Panc1 (cell line): ENCODE data around the gene ASIC1. TPM values are rescaled to one million over a fixed set of nuclear protein-coding genes. Genes with fewer than 3 reads are reported as not detected.

ENCODE experiments used
- ATAC-seq: fragments of 200-7000 bp; cut with Tn5 transposase; 2 replicates; pipeline ENCODE4 v1.9.1; 2020; ENCODE audit warnings: mild to moderate bottlenecking, moderate library complexity
- BruUV-seq: library from RNA; stranded (reverse); fragments of 400-500 nt; replicated peaks from 2 replicates; lab custom pipeline; 2021; lab: Mats Ljungman, UMichigan
- CTCF ChIA-PET: fragments of 300-600 bp; sonication (Branson Sonifier 250); formaldehyde crosslinking; loops from one replicate; lab custom pipeline; 2022; ENCODE audit warnings: antibody characterized with exemption; lab: Charles Lee
- POLR2A ChIA-PET: fragments of 300-600 bp; sonication (Branson Sonifier 250); formaldehyde crosslinking; loops from one replicate; lab custom pipeline; 2022; ENCODE audit warnings: antibody characterized with exemption; lab: Charles Lee
- DNase-seq: peaks from one replicate; pipeline ENCODE4 v3.0.0-alpha.2; 2010; ENCODE audit warnings: low read depth, low spot score
- H3K27ac ChIP-seq: 2 replicates; pipeline ENCODE4 v1.5.1; 2011; ENCODE audit warnings: mild to moderate bottlenecking, low read length, inconsistent platforms
- H3K27me3 ChIP-seq: fragments of 200-500 bp; sonication (Bioruptor generic); 2 replicates; pipeline ENCODE4 v1.6.0; 2014; ENCODE audit warnings: low read length, inconsistent platforms; ENCODE audit not compliant: control insufficient read depth, insufficient read depth
- H3K36me3 ChIP-seq: fragments of 200-500 bp; sonication (Bioruptor generic); 2 replicates; pipeline ENCODE4 v1.5.1; 2014; ENCODE audit warnings: inconsistent platforms, mild to moderate bottlenecking, low read length, moderate library complexity; ENCODE audit not compliant: control insufficient read depth, insufficient read depth
- H3K4me1 ChIP-seq: 2 replicates; pipeline ENCODE4 v1.5.1; 2011; ENCODE audit warnings: inconsistent platforms, mild to moderate bottlenecking, low read length, moderate library complexity; ENCODE audit not compliant: control insufficient read depth, insufficient read depth
- H3K4me3 ChIP-seq, 2 experiments: 2 replicates each; pipeline ENCODE4 v1.5.1; 2011 to 2012; ENCODE audit warnings: low read depth in 2 of 2, low read length in 2 of 2, mild to moderate bottlenecking in 2 of 2, inconsistent platforms in 1 of 2, moderate library complexity in 1 of 2
- H3K9me3 ChIP-seq: fragments of 200-500 bp; sonication (Bioruptor generic); 2 replicates; pipeline ENCODE4 v1.5.1; 2014; ENCODE audit warnings: low read depth, mild to moderate bottlenecking, inconsistent platforms, low read length, moderate library complexity; ENCODE audit not compliant: control insufficient read depth, insufficient read depth
- POLR2AphosphoS5 ChIP-seq: IDR thresholded peaks from 2 replicates; pipeline ENCODE4 v1.6.1; 2012; ENCODE audit warnings: mild to moderate bottlenecking, low read depth, low read length, moderate library complexity
- SIN3A ChIP-seq: IDR thresholded peaks from 2 replicates; pipeline ENCODE4 v1.6.1; 2012; ENCODE audit warnings: low read depth, mild to moderate bottlenecking, low read length, moderate library complexity, borderline replicate concordance; ENCODE audit not compliant: insufficient read depth
- TCF7L2 ChIP-seq: IDR thresholded peaks from 2 replicates; pipeline ENCODE4 v1.6.1; 2011; ENCODE audit warnings: mild to moderate bottlenecking, low read depth, low read length, inconsistent platforms
- in situ Hi-C: cut with HindIII; loops from 2 replicates; pipeline ENCODE4 v1.10.0; 2016; ENCODE audit warnings: low sequenced_read_pairs, low pct_unique_long_range_greater_than_20kb
- intact Hi-C: fragments of 100-400 bp; cut with micrococcal nuclease; formaldehyde crosslinking; loops from one replicate; pipeline ENCODE4 v1.10.0; 2022; ENCODE audit not compliant: unreplicated experiment
- total RNA-seq: library from RNA; stranded (reverse); gene quantifications from one replicate; pipeline ENCODE4 v1.2.1, GENCODE V29; 2021; ENCODE audit not compliant: unreplicated experiment
- TF ChIP-seq, protein P1 (sequence below): fragments of 450-650 bp; IDR thresholded peaks from 2 replicates; pipeline ENCODE4 v1.5.1; 2017; ENCODE audit warnings: mild to moderate bottlenecking
- TF ChIP-seq, protein P2 (sequence below), 2 experiments: IDR thresholded peaks; 2 replicates each; pipeline ENCODE4 v1.6.1; 2011 to 2012; ENCODE audit warnings: low read depth in 2 of 2, control low read depth in 1 of 2, low read length in 1 of 2, mild to moderate bottlenecking in 1 of 2, moderate library complexity in 1 of 2; ENCODE audit not compliant: insufficient read depth in 1 of 2

Gene ASIC1
- total RNA-seq, 1 experiment from 2014 or later = 13.5 TPM

DNA sequence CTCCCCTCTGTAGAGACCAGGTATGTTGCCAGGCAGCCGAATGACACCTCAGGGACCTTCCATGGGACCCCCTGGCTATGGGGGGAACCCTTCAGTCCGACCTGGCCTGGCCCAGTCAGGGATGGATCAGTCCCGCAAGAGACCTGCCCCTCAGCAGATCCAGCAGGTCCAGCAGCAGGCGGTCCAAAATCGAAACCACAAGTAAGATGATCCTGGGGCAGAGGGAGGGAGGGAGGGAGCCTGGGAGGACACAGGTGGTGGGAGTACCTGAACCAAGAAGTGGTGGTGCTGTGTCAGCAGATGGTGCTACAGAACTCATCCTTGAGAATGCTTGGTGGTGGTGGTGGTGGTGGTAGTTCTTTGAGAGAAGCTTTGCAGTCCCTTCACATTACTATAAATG lies 28.8 kb downstream of the ASIC1 start:
- peaks cover 14% of the 10 kb centered on the region for H3K36me3 ChIP-seq
- intact Hi-C loops (loop anchor here (10.0 kb wide), 1 partner anchor 229 kb away; no protein-coding TSS in a partner anchor), in situ Hi-C loops (no loop called here)
- H3K27ac ChIP-seq = peak overlapping the region; percentile 83
- peak overlapping the region; percentile 80 to 88 for H3K4me3 ChIP-seq
- no peak for ATAC-seq
- no peaks in the 10 kb centered on the region for H3K9me3 ChIP-seq
- no peak for DNase-seq
- POLR2A ChIA-PET = no interaction called here
- TF ChIP-seq, protein P1, sequence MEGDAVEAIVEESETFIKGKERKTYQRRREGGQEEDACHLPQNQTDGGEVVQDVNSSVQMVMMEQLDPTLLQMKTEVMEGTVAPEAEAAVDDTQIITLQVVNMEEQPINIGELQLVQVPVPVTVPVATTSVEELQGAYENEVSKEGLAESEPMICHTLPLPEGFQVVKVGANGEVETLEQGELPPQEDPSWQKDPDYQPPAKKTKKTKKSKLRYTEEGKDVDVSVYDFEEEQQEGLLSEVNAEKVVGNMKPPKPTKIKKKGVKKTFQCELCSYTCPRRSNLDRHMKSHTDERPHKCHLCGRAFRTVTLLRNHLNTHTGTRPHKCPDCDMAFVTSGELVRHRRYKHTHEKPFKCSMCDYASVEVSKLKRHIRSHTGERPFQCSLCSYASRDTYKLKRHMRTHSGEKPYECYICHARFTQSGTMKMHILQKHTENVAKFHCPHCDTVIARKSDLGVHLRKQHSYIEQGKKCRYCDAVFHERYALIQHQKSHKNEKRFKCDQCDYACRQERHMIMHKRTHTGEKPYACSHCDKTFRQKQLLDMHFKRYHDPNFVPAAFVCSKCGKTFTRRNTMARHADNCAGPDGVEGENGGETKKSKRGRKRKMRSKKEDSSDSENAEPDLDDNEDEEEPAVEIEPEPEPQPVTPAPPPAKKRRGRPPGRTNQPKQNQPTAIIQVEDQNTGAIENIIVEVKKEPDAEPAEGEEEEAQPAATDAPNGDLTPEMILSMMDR = no peak
- TF ChIP-seq TCF7L2 (no peak), POLR2AphosphoS5 (no peak), SIN3A (no peak)
- TF ChIP-seq, protein P2, sequence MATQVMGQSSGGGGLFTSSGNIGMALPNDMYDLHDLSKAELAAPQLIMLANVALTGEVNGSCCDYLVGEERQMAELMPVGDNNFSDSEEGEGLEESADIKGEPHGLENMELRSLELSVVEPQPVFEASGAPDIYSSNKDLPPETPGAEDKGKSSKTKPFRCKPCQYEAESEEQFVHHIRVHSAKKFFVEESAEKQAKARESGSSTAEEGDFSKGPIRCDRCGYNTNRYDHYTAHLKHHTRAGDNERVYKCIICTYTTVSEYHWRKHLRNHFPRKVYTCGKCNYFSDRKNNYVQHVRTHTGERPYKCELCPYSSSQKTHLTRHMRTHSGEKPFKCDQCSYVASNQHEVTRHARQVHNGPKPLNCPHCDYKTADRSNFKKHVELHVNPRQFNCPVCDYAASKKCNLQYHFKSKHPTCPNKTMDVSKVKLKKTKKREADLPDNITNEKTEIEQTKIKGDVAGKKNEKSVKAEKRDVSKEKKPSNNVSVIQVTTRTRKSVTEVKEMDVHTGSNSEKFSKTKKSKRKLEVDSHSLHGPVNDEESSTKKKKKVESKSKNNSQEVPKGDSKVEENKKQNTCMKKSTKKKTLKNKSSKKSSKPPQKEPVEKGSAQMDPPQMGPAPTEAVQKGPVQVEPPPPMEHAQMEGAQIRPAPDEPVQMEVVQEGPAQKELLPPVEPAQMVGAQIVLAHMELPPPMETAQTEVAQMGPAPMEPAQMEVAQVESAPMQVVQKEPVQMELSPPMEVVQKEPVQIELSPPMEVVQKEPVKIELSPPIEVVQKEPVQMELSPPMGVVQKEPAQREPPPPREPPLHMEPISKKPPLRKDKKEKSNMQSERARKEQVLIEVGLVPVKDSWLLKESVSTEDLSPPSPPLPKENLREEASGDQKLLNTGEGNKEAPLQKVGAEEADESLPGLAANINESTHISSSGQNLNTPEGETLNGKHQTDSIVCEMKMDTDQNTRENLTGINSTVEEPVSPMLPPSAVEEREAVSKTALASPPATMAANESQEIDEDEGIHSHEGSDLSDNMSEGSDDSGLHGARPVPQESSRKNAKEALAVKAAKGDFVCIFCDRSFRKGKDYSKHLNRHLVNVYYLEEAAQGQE (IDR thresholded peaks at IDR 0.05; ENCODE audit: insufficient read depth in 1 of 2, low read depth in 2 of 2, low read length in 1 of 2) = no peak
- BruUV-seq = no TSS peak
- peaks cover 6% of the 10 kb centered on the region; the same call in 1 of the 2 replicates for H3K4me1 ChIP-seq
- H3K27me3 ChIP-seq = no peaks in the 10 kb centered on the region
- CTCF ChIA-PET = interaction anchor here (0.6 to 2.6 kb wide), 3 partner anchors 16 to 106 kb away, joined by 4 to 9 read pairs (median 5); partner anchors contain the start of gene COX14

DNA sequence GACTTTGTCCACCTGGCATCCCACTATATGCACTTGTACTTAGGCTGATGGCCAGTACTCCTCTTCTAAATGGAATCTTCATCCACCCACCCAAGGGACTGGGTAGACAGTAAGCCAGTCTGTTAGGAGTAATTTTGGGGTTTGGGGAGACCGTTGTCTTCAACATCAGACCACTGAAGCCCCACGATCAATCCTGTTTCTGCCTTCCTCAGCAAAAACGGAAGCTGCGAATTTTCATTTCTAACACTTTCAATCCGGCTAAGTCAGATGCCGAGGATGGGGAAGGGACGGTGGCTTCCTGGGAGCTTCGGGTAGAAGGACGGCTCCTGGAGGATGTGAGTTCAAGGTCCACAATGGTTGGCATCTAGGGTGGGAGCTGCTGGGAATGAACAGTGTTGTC lies 29.8 kb downstream of the ASIC1 start:
- POLR2A ChIA-PET = no interaction called here
- H3K4me3 ChIP-seq = no peak overlapping the region
- no peaks in the 10 kb centered on the region for H3K27me3 ChIP-seq
- H3K36me3 ChIP-seq = peaks cover 18% of the 10 kb centered on the region
- TF ChIP-seq, protein P2 (IDR thresholded peaks at IDR 0.05; ENCODE audit: insufficient read depth in 1 of 2, low read depth in 2 of 2, low read length in 1 of 2) = no peak
- no peak for TF ChIP-seq TCF7L2
- TF ChIP-seq POLR2AphosphoS5 = no peak
- no peak for TF ChIP-seq SIN3A
- TF ChIP-seq, protein P1 = no peak
- no peak for ATAC-seq
- in situ Hi-C loops = no loop called here
- CTCF ChIA-PET = interaction anchor here (1.1 kb wide), 1 partner anchor 25 kb away, joined by 3 read pairs; the partner anchor contains the start of gene COX14
- no TSS peak for BruUV-seq
- no peak for DNase-seq
- no peaks in the 10 kb centered on the region for H3K9me3 ChIP-seq
- peaks cover 6% of the 10 kb centered on the region; the same call in 1 of the 2 replicates for H3K4me1 ChIP-seq
- no peak overlapping the region for H3K27ac ChIP-seq
- intact Hi-C loops = loop anchor here (10.0 kb wide), 1 partner anchor 228 kb away; no protein-coding TSS in a partner anchor
